Measurements from ENCODE around the gene RAB8B.

The RAB8B gene

GRCh38 chr15:63188926-63189871 is at the start of gene RAB8B:
Gene RAB8B, plus strand, starts transcription at chr15:63189606. Its CDS starts 19 bp downstream, at chr15:63189625.
- peak; percentile 97 to 99 for DNase-seq (ENCODE audit: low read depth in 1 of 2, low spot score in 1 of 2)

DNA sequence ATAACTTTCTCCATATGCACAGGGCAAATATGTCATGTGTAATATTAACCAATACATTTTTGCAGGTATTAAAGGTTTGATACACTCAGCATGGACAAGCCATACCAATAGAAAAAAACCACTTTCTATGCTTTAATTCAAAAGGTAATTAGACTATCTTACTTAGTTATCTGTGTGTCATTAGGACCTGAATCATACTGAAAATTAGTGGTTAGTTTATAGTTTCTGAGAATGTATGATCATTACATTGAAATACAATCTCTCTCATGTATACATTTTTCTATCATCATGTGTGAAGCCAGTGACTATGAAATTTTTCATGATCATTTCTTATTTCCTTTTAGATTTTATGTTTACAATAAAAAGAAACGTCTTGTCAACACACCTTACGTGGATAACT is 48.5 kb upstream of the RAB8B start:
- no peak for DNase-seq (ENCODE audit: low read depth in 1 of 2, low spot score in 1 of 2)

DNA sequence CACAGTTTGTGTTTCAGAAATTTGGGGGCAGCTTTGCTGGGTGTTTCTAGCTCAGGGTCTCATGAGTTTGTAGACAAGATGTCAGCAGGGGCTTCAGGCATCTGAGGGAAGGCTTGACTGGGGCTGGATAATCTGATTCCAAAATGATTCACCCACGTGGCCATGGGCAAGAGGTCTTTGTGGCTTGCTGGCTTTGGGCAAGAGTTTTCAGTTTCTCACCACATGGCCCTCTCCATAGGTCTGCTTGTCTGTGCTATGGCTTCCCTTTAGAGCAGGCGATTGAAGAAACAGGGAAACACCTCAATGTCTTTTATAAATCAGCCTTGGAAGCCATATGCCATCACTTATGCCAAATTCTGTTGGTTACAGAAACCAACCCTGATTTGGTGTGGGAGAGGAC is 44.0 kb upstream of the RAB8B start:
- DNase-seq (ENCODE audit: low read depth in 1 of 2, low spot score in 1 of 2), result no peak

DNA sequence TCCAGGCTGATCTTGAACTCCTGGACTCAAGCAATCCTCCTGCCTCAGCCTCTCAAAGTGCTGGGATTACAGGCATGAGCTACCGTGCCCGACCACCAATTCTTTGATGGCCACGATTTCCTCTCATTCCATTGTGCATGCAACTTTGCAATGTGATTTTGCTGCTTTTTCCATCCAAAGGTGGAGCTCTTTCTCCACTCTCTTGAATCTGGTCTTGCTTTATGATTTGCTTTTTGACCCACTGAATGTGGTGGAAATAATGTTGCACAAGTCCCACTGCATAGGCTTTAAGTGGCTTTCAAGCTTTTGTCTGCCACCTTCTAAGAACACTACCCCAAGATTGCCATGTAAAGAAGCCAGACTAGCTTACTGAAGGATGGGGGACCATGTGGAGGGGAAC is 42.7 kb upstream of the RAB8B start:
- DNase-seq (ENCODE audit: low read depth in 1 of 2, low spot score in 1 of 2), result no peak

DNA sequence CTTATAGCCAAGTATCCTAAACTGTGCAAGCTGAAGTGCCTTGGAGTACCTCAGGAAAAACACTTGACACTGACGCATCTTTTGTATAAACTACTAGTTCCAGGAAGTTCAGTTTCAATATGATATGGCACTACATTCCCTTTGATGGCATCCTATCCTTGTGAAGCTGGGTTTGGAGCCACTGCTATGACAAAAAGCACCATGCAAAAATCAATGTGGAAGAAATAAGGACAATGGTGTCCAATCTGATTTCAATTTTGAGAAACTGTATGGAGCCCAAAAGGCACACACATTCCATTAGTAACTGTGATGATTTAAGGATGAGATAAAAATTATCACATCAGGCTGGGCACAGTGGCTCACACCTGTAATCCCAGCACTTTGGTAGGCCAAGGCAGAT is 37.7 kb upstream of the RAB8B start:
- DNase-seq (ENCODE audit: low read depth in 1 of 2, low spot score in 1 of 2), result no peak

DNA sequence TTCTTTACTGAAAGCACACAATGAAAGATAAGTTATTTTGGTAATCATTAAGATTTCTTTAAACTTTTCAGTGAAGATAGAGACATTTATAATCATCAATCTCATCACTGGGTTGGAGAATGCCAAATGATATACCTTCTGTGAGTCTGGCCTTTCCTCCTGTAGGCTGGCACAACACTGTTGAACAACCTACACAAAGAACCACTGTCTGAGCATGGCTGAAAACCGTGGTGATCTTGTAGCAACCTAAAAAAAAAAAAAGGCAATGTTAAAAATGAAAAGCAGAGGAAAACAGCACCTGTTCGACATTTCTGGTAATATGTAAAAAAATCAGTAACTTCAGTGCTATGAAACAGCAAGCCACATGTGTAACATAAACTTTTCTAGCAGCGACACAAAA is 33.9 kb upstream of the RAB8B start:
- DNase-seq (ENCODE audit: low read depth in 1 of 2, low spot score in 1 of 2), result no peak

DNA sequence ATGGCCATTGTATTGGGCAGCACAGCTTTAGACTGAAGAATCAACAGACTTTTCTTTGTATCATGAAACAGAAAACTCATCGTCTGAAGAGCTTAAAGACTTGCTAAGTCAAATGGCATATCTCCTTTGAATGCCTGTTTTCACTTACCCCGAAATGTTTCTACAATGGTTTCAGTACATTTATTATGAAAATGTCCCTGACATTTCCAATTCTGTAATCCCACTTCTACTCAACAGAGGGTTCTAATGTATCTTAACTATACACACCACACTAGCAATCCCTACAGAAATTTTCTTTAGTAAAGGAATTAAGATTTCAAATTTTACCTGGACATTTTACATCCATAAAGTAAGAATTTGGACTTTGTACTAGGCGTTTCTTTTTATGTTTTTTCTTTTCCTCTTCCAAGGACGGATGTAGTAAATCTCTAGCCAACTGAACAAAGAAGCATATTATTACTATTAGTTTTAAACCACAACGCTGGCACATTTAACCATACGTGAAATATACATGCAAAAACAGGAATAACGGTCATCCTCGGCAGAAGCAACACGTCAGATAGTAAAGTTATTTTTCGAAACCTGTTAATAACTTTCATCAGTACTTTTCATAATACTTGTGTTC is 33.2 kb upstream of the RAB8B start:
- DNase-seq (ENCODE audit: low read depth in 1 of 2, low spot score in 1 of 2), result no peak

- DNase-seq (ENCODE audit: low read depth in 1 of 2, low spot score in 1 of 2), result no peak
These were observed 32.7 kb upstream of the RAB8B start for GRCh38 chr15:63156755-63157117.

GRCh38 chr15:63157118-63157843 is 32.1 kb upstream of the RAB8B start, which contains the start of gene RPS27L:
Gene RPS27L, minus strand, starts transcription at chr15:63157477. Its CDS starts 72 bp downstream, at chr15:63157405.
- peak; percentile 66 to 78 for DNase-seq (ENCODE audit: low read depth in 1 of 2, low spot score in 1 of 2)

DNA sequence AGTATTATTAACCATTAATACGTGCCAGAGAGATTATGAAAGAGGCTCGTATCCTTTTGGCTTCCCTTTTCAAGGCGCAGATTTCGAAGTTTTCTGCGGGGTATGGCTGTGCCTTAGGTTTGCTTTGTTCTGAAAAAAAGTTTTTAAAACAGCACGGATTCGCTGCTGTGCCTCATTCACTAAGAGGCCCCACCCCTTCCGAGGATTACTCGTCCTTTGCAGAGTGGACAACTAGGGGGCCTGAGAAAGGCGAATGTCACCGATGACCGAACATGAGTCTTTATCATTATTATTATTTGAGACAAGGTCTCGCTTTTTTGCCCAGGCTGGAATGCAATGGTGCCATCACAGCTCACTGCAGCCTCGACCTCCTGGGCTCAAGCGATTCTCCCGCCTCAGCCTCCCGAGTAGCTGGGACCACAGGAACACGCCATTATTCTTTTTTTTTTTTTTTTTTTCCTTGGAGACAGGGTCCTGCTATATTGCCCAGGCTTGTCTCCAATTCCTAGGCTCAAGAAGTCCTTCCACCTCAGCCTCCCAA is 31.4 kb upstream of the RAB8B start:
- DNase-seq (ENCODE audit: low read depth in 1 of 2, low spot score in 1 of 2), result no peak

DNA sequence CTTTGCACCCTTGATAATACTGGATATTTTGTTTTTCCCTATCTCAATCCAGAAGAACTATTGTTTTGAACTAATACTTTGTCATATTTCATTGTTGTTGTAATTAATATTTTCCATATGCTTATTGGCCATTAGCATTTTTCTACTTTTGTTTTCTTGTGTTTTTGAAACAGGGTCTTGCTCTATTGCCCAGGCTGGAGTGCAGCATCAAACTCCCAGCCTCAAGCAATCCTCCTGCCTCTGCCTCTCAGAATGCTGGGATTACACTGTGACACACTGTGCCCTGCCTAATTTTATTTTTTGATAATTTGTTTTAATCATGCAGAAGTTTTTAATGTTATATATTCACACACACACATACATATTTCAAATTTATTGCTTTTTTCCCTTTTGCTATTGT is 28.8 kb upstream of the RAB8B start:
- no peak for DNase-seq (ENCODE audit: low read depth in 1 of 2, low spot score in 1 of 2)

- no peak for DNase-seq (ENCODE audit: low read depth in 1 of 2, low spot score in 1 of 2)
These were observed 26.2 kb upstream of the RAB8B start for GRCh38 chr15:63163217-63163616.

GRCh38 chr15:63165166-63165859 is 24.1 kb upstream of the RAB8B start:
- no peak for DNase-seq (ENCODE audit: low read depth in 1 of 2, low spot score in 1 of 2)

- DNase-seq (ENCODE audit: low read depth in 1 of 2, low spot score in 1 of 2), result no peak
These were observed 23.2 kb upstream of the RAB8B start for GRCh38 chr15:63166219-63166618.

DNA sequence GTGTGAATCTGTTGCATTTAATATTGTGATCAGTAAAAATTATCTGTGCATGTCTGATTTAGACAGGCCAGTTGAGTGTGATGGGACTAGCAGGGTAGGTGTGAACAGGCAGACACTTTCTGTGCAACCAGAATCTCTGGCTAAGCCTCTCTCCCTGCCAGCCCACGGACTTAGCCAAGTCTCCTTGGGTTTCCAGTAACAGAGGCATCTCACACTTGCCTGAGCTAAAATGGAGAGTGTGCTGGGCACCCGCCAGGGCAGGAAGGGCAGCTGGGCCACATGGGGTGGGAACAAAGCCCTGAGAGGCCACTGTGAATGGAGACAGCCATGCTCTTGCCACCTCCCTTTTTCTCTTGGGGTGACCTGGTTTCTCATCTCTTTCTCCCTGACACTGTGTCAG is 19.6 kb upstream of the RAB8B start:
- DNase-seq (ENCODE audit: low read depth in 1 of 2, low spot score in 1 of 2), result no peak

DNA sequence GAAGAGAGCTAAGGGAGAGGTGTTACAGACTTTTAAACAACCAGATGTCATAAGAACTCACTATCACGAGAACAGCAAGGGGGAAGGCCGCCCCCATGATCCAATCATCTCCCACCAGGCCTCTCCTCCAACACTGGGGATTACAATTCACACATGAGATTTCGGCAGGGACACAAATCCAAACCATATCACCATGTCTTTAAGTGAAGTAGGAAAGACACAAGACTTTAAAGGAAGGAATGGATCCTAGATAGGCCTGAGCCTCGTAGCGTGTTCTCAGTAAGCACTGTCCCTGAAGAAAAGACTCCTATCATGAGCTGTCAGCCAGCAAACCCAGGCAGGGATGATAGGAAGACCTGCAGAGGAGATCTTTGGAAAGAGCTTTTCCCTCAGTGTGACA is 17.0 kb upstream of the RAB8B start:
- DNase-seq (ENCODE audit: low read depth in 1 of 2, low spot score in 1 of 2), result no peak

DNA sequence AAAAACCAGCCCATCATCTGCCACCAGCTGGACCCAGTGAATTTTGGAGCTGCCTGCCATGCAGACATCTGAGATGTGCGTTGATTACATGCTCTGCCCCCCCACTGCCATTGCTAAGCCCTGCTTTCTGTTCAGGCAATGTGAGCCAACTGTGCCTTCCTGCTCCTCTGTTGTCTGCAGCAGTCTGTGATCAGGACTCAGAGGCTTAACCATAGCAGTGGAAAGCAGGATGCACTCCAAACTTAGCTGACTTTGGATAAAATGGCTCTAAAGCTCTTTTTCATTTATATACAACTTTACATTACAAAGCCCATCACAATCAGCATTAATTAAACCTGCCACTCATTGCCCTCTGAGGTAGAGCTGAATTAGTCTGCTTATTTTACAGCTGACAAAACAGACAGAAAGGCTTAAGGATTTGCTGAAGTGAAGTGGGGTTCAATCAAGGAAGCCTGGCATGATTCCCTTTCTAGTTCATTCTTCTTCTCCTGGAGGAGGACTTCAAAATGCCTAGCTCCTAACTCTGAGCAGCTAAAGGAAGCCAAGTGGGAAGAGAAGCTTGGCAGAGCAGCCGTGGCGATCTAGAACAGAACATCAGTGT is 16.5 kb upstream of the RAB8B start:
- DNase-seq (ENCODE audit: low read depth in 1 of 2, low spot score in 1 of 2), result no peak

GRCh38 chr15:63176302-63176701 is 13.1 kb upstream of the RAB8B start:
- DNase-seq (ENCODE audit: low read depth in 1 of 2, low spot score in 1 of 2), result no peak

GRCh38 chr15:63178034-63178433 is 11.4 kb upstream of the RAB8B start:
- DNase-seq (ENCODE audit: low read depth in 1 of 2, low spot score in 1 of 2), result no peak

DNA sequence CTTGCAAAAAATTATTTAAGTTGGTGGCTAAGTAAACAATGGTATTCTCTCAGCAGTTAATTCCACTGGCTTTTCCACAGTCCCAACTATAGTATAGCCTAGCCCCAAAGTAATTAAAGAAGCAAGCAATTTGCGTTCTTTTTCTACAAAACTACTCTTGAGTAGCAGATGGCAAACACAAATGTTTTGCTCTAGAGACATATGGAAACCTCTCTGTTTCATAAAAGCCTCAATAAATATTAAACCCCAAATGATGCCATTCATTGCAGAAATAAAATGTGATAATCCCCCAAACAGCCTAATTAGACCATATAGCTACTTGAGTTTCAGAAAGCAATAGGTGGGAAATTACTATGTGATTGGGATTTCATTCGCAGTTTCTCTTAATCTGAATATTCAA is 8.7 kb upstream of the RAB8B start:
- DNase-seq (ENCODE audit: low read depth in 1 of 2, low spot score in 1 of 2), result no peak

DNA sequence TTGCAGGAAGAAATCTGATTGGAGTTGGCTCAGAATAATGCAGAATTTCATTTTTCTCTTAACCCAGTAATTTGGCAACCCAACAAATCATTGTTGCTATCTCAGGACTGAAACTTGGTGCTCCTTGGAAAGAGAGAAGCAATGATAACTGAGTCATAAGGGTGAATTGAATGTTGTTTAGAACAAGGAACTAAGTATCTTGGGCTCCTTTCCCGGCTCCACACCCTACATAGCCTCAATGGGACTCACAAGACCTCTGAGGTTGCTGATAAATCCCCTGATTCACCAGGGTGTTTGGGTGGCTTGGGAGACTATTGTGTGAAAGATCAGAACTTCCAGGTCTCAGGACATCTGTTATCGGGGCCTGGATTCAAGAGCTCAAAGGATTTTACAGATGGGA is 7.8 kb upstream of the RAB8B start:
- DNase-seq (ENCODE audit: low read depth in 1 of 2, low spot score in 1 of 2), result no peak
